Measurements from ENCODE around the gene OIP5. TPM values are rescaled to one million over a fixed set of nuclear protein-coding genes. Genes with fewer than 3 reads are reported as not detected.

The OIP5 gene
- total RNA-seq, 1 experiment from 2014 or later = 8.0 TPM

GRCh38 chr15:41292521-41292920 lies 39.9 kb downstream of the OIP5 start:
- H3K4me3 Mint-ChIP-seq (ENCODE audit: low read depth, unreplicated experiment) = no peak overlapping the region
- no peaks in the 10 kb centered on the region for H3K4me1 Mint-ChIP-seq (ENCODE audit: low read depth, unreplicated experiment)
- intact Hi-C loops (cut with micrococcal nuclease; ENCODE audit: unreplicated experiment) = no loop called here
- DNase-seq = no peak
- no peak overlapping the region for H3K27ac Mint-ChIP-seq (ENCODE audit: unreplicated experiment)
- no peaks in the 10 kb centered on the region for H3K27me3 Mint-ChIP-seq (ENCODE audit: unreplicated experiment)
- no TSS peak for BruUV-seq (replicated peaks)
- TF ChIP-seq, protein P1, sequence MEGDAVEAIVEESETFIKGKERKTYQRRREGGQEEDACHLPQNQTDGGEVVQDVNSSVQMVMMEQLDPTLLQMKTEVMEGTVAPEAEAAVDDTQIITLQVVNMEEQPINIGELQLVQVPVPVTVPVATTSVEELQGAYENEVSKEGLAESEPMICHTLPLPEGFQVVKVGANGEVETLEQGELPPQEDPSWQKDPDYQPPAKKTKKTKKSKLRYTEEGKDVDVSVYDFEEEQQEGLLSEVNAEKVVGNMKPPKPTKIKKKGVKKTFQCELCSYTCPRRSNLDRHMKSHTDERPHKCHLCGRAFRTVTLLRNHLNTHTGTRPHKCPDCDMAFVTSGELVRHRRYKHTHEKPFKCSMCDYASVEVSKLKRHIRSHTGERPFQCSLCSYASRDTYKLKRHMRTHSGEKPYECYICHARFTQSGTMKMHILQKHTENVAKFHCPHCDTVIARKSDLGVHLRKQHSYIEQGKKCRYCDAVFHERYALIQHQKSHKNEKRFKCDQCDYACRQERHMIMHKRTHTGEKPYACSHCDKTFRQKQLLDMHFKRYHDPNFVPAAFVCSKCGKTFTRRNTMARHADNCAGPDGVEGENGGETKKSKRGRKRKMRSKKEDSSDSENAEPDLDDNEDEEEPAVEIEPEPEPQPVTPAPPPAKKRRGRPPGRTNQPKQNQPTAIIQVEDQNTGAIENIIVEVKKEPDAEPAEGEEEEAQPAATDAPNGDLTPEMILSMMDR (IDR thresholded peaks at IDR 0.05; ENCODE audit: unreplicated experiment) = no peak
- CTCF ChIA-PET = no interaction called here
- peaks cover 17% of the 10 kb centered on the region for H3K36me3 Mint-ChIP-seq (ENCODE audit: insufficient read depth, unreplicated experiment)
- no peaks in the 10 kb centered on the region for H3K9me3 Mint-ChIP-seq (ENCODE audit: low read depth, unreplicated experiment)

- no TSS peak for BruUV-seq (replicated peaks)
- intact Hi-C loops (cut with micrococcal nuclease; ENCODE audit: unreplicated experiment) = no loop called here
- DNase-seq = no peak
- no peaks in the 10 kb centered on the region for H3K9me3 Mint-ChIP-seq (ENCODE audit: low read depth, unreplicated experiment)
- H3K27me3 Mint-ChIP-seq (ENCODE audit: unreplicated experiment) = no peaks in the 10 kb centered on the region
- TF ChIP-seq, protein P1 (IDR thresholded peaks at IDR 0.05; ENCODE audit: unreplicated experiment) = no peak
- no peak overlapping the region for H3K27ac Mint-ChIP-seq (ENCODE audit: unreplicated experiment)
- CTCF ChIA-PET = no interaction called here
- H3K4me1 Mint-ChIP-seq (ENCODE audit: low read depth, unreplicated experiment) = no peaks in the 10 kb centered on the region
- peaks cover 29% of the 10 kb centered on the region for H3K36me3 Mint-ChIP-seq (ENCODE audit: insufficient read depth, unreplicated experiment)
- no peak overlapping the region for H3K4me3 Mint-ChIP-seq (ENCODE audit: low read depth, unreplicated experiment)
Observed at GRCh38 chr15:41291065-41291631, 41.2 kb downstream of the OIP5 start.

DNA sequence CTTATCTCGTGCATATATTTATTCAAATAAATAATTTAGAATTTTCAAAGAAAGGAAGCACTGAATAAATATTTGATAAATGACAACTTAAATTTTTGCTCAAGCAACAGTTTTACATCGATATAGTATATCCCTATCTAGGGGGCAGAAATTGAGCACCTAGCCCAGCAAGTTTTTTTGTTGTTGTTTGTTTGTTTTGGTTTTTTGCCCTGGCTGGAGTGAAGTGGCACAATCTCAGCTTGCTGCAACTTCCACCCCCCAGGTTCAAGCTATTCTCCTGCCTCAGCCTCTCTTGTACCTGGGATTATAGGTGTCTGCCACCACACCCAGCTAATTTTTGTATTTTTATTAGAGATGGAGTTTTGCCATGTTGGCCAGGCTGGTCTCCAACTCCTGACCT lies 42.4 kb downstream of the OIP5 start:
- no peak overlapping the region for H3K27ac Mint-ChIP-seq (ENCODE audit: unreplicated experiment)
- no peaks in the 10 kb centered on the region for H3K4me1 Mint-ChIP-seq (ENCODE audit: low read depth, unreplicated experiment)
- H3K36me3 Mint-ChIP-seq (ENCODE audit: insufficient read depth, unreplicated experiment) = peaks cover 34% of the 10 kb centered on the region
- H3K9me3 Mint-ChIP-seq (ENCODE audit: low read depth, unreplicated experiment) = no peaks in the 10 kb centered on the region
- no peak for DNase-seq
- intact Hi-C loops (cut with micrococcal nuclease; ENCODE audit: unreplicated experiment) = no loop called here
- no peak overlapping the region for H3K4me3 Mint-ChIP-seq (ENCODE audit: low read depth, unreplicated experiment)
- CTCF ChIA-PET = interaction anchor here (0.7 kb wide), 1 partner anchor 31 kb away, joined by 4 read pairs; no protein-coding TSS in a partner anchor
- no TSS peak for BruUV-seq (replicated peaks)
- TF ChIP-seq, protein P1 (IDR thresholded peaks at IDR 0.05; ENCODE audit: unreplicated experiment) = no peak
- H3K27me3 Mint-ChIP-seq (ENCODE audit: unreplicated experiment) = no peaks in the 10 kb centered on the region

GRCh38 chr15:41288464-41288863 lies 43.9 kb downstream of the OIP5 start:
- CTCF ChIA-PET = no interaction called here
- Mint-ChIP-seq H3K4me3 (ENCODE audit: low read depth, unreplicated experiment) (no peak overlapping the region), H3K9me3 (ENCODE audit: low read depth, unreplicated experiment) (no peaks in the 10 kb centered on the region), H3K4me1 (ENCODE audit: low read depth, unreplicated experiment) (no peaks in the 10 kb centered on the region), H3K27me3 (ENCODE audit: unreplicated experiment) (no peaks in the 10 kb centered on the region), H3K27ac (ENCODE audit: unreplicated experiment) (no peak overlapping the region), H3K36me3 (ENCODE audit: insufficient read depth, unreplicated experiment) (peaks cover 49% of the 10 kb centered on the region)
- intact Hi-C loops (cut with micrococcal nuclease; ENCODE audit: unreplicated experiment) = no loop called here
- TF ChIP-seq, protein P1 (IDR thresholded peaks at IDR 0.05; ENCODE audit: unreplicated experiment) = no peak
- DNase-seq = no peak
- no TSS peak for BruUV-seq (replicated peaks)
